Measurements from ENCODE around the gene ISLR.

ISLR gene

DNA sequence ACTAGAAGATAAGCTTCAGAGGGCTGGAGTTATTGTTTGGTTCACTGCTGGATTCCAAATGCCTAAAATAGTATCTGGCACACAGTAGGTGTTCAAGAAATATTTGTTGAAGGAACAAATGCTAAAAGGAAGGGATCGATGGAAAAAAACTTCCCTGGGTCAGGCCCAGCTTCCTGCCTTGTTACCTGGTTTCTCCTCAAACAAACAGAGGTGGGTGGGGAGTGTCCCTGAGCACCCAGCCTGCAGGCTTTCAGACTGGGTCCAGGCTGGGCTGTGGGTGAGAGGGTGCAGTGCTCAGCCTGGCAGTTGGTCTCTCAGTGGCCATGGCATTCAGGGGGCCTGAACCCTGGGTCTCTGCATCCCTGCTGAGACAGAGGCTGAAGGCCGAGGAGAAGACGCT lies 43.4 kb downstream of the ISLR start:
- no peak for DNase-seq

DNA sequence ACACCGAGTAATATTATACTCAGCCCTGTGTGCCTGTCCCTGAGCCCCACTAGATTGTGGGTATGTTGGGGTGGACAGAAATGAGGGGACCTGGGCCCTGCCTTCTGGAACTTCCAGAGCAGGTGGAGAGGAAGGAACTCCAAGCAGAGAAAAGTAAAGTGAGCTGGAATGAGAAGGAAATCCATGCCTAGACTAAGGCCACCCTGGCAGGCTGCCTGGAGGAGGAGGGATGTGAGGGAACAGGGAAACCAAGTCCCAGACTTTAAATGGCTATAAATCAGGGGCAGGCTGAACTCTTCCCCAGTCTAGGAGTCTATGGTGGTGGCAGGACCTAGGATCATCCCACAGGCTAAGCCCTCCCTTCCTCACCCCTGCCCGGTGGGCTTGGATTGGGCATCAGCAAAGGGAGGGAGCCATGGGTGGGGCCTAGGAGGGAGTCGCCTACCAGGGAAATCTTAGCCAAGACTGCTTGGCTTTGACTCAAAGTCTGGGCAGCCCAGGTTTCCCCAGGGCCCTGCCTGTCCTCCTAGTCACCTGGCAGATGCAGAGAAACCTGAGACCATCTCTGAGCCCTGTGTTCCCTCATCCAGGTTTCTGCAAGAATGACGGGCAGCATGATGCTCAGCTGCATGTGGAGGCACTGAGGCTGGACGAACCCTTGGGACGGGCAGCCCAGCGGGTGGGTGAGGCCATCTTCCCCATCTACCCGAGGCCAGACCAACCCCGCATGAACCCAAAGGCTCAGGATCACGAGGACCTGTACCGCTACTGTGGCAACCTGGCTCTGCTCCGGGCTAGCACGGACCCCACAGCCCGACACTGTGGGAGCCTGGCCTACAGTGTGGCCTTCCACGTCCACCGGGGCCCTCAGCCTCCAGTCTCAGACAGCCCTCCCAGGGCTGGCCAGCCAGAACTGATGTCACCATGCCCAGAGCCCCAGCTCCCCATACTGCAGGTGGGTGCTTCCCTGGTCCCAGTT lies 44.7 kb downstream of the ISLR start:
- DNase-seq, result no peak

DNA sequence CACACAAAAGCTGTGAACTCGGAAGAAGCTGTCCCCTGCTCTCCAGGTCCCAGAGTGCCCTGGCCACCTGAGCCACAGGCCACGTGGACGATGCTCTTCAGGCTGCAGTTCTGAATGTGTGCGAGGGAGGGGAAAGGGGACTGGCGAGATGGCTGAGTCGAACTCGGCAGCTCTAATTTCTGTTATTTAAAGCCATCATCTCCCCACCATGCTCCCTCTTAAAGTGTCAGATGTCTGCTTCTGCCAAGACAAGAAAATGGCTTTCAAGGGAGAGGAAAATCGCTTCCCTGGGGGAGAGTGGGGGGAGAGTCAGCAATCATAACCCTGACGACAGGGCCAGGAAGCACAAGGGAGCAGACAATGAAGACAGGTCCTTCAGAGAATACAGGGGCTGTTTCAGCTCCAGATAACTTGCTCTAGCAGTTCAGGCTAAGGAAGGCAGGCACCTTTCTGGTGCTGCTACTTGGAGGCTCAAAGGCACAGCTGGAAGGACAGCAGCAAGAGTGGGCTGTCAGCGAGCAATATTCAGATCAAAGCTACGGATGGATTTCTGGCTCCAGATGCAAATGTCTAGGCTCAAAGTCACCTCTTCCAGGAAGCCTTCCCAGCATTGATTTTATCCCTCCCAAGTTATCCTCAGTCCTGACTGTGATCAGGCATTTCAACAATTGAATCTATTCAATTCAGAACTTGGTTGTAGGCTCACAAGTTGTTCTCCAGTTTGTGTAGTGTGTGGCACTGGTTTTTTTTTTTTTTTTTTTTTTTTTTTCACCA lies 47.2 kb downstream of the ISLR start:
- no peak for DNase-seq

DNA sequence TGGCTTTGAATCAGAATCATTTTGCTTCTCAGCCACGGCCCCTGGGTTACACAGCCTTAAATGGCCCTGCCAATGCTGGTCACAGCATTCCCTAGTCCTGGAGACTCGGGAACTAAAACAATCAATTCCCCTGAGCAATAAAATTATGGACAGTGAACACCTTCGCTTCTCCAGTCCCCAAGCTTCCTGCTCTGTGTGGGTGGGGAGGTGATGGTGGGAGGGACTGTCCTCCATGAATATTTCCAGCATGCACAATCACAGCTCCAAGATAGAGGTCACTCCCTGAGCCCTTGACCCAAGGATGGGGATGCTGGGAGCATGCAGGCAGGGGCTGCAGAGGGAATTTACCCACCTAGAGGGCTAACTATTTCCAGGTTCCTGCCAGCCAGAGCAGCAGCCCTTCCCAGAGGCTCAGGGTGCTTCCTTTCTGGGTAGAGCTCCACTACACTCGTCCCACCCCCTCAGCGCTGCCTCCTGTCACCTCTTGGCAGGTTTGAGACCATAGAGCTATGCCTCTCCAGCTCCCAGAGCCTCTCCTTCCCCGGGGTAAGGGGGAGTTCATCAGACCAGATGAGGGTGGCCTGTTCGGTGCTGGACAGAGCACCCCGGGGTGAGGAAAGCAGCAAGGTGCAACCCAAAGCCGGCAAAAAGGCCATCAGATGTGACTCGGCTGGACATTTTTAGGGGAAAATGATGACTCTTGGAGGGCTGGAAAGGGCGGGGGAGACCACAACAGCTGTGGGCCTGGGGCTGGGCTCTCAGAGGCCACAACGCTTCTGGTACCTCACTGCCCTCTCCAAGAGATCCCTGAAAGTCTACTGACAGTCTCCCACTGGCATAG lies 48.1 kb downstream of the ISLR start:
- DNase-seq, result no peak

DNA sequence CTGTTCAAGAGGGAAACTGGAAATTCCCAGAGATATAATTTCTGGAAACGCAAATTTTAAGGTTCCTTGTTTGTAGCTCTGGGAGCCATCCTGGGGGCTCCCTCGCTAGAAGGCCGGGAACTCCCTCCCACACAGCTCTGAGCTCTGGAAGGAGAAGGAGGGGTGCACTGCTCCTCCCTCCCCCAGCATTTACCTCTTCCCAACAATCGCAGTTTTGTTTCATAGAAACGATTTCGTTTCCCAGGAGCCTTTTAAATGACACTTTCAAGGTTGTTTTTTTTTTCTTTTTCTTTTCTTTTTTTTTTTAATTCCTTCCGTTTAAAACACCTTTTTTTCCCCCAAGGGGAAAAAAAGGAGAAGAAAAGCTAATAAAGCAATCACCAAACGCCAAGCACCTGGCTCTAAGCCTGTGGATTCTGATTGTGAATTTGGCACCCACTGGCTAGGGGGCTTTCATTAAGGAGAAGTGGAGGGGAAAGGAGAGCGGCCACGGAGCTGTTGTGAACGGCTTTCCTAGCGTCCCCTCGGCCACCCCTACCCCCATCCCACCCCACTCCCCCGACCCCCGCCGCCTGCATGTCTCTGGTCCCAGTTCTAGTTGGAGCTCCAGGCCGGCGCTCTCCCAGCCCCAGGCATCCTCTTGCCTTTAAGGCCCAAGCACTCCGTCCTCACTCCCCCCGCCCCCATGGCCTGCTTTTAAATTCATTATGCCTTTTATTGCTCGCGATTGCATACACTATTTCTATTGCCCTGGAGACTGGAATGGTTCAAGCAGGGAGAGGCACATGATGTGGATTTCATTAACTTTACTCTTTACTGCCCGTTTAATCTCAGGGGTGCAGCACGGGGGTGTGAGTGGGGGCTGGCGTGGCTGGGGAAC lies 49.0 kb downstream of the ISLR start:
- DNase-seq, result no peak

DNA sequence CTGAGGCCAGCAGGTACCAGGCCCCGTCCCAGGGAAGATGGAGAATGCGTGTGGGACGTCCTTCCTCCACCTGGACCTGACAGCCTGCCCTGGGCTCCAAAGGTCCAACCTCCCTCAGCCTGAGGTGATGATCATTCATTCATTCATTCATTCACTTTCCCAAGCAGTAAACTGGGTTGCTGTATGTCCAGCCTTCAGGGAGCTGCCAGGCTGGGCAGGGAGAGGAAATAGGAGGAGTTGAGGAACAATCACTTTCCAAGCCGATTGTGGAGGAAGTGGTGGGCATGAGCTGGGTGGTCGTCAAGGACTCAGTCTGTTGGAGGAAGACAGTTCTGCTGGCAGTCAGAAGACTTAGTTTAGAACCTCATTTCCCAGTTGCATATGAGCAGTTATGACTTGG lies 52.4 kb downstream of the ISLR start:
- no peak for DNase-seq

All from activated naive CD4-positive, alpha-beta T cell (primary cell).